NOMO-1 treated with dmso at 0.1 percent for 144 hours (cell line): ENCODE results near the gene ADAMTS17.

Source experiments
- DNase-seq: peaks from one replicate; lab custom pipeline; 2025; ENCODE audit not compliant: unreplicated experiment; lab: John Stamatoyannopoulos, UW

Gene ADAMTS17

DNA sequence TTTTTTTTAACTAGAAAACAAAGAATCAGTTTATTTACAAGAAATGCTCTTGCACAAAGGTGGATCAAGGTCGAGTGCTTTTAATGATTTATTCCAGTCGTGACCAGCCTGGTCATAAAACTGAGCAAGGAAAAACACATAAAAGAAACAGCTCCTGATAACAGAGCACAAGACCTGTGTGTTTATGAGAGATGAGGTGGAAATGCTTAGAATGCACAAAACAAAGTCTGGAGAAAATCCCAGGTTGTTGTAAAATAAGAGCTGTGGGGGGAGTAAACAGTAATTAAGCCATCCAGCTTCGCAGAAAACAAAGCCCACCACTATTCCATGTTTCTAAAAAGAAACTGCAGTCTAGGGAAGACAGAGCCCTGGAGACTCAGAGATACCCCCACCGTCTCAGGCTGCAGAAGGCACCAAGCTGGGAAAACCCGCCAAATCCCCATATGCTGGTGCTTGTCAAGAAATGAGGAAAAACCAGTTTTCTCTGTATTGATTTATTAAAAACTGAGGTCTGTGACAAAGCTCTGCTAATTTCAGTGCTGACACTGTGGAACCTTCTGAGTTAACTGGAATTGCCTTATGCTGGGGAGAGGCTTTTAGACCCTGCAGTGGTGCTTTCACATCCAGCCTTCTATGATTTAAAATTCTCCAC lies 139.3 kb downstream of the ADAMTS17 start:
- DNase-seq, result no peak

DNA sequence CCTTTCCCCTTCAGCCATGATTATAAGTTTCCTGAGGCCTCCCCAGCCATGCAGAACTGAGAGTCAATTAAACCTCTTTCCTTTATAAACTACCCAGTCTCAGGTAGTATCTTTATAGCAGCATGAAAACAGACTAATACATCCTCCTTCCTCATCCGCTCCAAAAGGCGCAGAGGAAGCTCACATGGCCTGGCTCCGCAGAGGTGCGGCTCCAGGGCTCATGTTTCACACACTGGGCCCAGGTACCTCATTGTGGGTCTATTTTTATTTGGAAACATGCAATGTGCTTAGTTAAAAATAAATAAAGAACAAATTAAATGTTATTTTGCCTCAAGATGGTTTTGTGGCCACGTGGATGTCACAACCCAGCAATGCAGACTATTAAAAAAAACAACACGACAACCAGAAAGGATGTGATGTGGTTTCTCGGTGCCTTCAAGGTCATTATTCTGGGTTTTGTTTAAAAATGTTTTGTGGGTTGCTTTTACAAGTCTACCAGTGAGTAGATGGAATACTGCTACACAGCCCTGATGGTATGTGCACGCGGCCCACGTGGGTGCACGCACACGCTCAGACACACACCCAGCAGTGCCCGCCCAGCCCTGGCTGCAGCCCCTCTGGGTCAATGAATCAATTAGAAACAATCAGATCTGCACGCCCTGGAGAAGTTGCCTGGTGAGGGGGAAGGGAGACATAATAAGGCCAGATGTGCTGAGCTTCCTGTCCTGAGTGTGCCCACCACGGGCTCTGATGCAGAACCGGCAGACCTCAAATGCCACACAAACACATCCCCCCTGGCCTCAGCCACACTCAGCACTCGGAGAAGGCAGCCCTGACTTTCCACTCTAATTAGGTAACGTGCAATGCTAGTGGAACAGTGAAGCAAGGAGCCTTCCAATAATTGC lies 140.1 kb downstream of the ADAMTS17 start:
- no peak for DNase-seq

DNA sequence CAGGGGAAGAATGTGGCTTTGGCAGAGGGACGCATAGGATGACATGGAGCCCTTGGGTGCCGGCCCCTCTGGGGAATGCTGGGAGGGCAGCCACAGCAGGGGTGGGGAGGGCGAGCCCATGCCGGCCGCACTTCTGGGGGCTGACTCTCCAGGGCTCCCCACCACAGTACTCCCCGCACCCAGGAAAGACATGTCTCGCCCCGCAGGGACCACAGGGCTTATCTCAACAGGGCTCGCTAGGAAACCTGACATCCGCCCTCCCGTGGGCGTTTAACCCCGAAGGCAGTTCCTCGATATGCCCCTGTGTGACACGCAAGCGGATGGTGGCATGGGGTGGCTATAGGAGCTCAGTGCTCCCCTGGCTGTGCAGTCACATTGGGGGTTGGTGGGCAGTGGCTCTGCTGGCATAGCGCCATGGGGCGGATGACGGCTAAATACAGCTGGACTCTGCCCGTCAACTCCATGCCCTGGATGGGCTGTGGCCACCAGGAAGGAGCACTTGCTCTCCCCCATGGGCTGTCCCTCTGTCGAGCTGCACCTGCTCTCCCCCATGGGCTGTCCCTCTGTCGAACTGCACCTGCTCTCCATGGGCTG lies 141.4 kb downstream of the ADAMTS17 start:
- DNase-seq, result no peak

DNA sequence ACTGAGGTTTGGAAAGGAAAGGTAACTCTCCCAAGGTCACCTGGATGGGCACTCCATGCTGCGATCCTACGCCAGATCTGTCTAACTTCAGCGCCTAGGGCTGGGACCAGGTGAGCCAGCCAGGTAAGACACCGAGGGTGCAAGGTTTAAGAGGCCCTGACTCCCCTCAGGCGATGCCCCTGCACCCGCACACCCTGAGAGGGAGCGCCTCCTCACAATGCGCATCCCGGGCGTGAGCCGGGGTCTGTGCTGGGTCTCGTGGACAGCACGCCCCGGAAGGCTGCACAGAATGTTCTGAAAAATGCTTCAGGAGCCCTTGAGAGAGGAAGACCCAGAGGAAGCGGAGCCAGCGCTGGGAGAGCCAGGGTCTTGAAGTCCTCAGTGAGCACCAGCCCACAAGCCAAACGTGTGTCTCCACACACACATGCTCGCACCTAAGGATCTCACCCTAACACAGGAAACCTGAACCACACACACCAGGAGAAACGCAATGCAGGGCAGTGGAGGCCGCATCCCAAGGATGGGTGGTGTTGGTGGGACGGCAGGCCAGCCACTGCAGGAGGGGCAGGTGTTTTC lies 142.0 kb downstream of the ADAMTS17 start:
- DNase-seq, result no peak

GRCh38 chr15:100198442-100198841 lies 143.3 kb downstream of the ADAMTS17 start:
- DNase-seq, result no peak

DNA sequence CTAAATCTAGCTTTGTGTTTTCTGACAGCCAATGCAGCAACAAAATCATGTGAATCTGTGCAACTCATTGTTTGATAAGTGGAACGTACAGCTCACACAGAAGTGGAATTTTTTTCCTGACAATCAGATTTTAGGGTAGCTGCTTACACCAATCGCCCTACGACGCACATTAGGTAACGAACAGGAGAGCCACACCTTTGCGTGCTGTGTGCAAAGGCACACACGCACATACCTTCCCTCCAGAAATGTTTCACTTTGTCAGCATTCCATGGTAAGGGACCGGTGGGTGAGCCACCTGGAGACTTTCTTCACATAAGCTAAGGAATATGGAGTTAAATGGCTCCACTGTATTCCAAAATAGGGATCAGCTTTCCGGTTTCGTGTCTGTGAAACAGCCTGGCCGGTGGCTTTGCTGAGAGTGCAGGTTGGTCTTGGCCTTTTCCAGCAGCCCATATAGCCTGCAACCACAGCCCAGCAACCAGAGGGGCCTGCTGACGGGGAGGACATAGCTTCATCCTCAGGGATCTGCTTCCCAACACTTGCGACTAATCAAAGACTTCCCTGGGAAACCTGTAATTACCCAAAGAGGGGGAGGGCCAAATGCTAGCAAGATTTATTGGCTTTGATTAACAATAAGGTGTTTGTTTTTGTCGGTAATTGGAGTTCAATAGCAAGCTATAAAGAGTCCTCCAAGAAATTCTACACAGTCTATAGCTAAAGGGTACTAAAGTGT lies 145.3 kb downstream of the ADAMTS17 start:
- no peak for DNase-seq

DNA sequence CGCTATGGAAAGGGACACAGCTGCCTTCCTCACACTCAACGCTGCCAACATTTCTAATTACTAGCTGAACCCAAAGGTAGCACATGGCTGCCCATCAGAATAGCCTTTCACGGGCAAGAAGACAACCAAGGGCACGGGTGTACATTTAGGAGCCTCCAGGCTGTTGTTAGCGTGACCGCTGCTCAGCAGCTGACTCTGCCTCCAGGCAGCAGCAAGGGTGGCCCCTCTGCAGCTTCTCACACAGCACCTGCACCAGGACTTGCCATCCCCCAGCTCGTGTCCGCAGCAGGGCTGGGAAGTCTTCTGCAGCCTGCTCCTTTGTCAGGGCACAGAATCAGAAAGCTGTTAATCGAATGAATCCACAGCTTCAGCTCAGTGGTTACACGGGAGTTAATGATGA lies 146.8 kb downstream of the ADAMTS17 start:
- no peak for DNase-seq

GRCh38 chr15:100193277-100193860 lies 148.4 kb downstream of the ADAMTS17 start:
- DNase-seq, result no peak

- DNase-seq, result no peak
These were observed 149.4 kb downstream of the ADAMTS17 start for GRCh38 chr15:100192097-100193080.

- no peak for DNase-seq
These were observed 150.6 kb downstream of the ADAMTS17 start for GRCh38 chr15:100191161-100191560.

DNA sequence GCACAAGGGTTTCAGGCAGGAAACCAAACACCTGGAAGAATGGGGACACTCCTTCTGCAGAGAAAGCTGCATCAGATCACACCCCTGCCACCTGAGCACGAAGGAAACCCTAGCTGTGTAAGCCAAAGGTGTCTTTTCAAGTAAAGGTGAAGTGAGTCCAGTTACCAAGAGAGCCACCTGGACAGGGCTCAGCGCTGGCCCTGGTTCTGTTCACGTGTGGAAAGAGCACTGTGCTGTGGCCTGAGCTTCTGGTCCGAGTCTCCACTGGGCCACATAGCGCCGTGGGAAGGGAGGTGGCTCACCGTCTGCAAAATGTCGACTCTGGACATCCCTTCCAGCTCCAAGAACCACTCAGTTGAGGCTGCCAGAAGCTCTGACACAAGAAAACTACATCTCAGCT lies 151.1 kb downstream of the ADAMTS17 start:
- DNase-seq, result no peak

DNA sequence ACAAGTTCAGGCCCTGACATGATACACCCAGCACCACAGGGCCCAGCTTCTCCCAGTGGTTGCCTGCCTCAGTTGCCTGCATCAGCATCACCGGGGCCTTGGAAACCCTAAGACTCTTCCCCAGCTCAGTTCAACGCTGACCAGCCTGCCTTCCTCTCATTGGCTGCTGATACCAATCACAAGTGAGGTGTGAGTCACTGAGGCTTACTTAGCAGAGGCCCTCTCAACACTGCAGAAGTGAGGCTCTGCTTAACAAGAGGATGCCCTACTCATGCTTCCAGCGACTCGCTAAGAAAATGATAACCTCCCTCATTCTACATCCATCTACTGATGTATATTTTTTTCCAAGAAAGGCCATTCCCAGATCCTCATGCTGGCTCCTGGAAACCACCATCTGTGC lies 151.9 kb downstream of the ADAMTS17 start:
- DNase-seq, result no peak

- DNase-seq, result no peak
These were observed 152.5 kb downstream of the ADAMTS17 start for GRCh38 chr15:100189319-100189718.

- no peak for DNase-seq
These were observed 154.1 kb downstream of the ADAMTS17 start for GRCh38 chr15:100187677-100188076.

DNA sequence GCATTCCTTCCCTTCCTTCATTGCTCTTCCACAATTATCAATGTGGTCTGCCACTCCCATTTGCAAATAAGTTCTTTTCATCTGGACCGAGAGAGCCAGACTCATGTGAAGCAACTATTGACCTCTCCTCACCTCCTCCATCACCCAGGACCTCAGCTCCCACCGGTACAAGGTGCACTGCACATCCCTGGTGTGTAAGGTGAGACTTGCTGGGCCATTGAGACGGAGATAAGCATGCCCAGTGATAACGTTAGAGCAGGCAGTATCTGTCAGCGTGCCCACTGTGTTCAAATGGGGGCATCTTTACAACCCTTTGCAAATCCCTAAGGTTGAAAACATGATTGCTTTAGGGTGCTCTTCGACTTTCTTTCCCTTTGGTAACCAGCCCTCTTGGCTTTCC lies 154.8 kb downstream of the ADAMTS17 start:
- DNase-seq, result no peak

GRCh38 chr15:100186366-100186765 lies 155.4 kb downstream of the ADAMTS17 start:
- DNase-seq, result no peak

DNA sequence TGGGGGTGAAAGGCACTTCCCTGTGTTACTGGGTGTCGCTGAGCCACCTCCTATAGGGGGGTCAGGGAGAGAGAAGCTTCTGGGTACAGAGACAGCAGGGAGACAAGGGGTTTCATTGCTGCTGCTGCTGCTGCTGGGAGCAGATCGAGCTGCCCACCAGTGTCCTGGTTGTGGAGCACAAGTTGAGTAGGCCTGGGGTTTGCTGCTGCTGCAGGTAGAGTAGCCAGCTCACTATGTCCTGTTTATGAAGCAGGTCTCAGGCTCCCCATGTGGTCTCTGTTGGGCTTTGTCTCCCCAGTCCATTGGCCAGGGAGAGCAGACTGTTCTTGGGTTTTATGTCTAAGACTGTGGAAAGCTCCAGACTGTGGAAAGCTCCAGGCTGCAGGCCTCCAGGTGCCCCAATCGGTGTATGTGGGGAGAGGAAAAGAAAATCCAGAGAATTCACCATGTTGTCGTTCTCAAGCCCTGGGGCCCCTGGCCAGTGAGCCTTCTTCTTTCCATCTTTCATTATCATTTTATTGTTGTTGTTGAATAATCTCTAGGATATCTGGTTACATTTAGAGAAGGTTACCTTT lies 157.8 kb downstream of the ADAMTS17 start:
- no peak for DNase-seq

DNA sequence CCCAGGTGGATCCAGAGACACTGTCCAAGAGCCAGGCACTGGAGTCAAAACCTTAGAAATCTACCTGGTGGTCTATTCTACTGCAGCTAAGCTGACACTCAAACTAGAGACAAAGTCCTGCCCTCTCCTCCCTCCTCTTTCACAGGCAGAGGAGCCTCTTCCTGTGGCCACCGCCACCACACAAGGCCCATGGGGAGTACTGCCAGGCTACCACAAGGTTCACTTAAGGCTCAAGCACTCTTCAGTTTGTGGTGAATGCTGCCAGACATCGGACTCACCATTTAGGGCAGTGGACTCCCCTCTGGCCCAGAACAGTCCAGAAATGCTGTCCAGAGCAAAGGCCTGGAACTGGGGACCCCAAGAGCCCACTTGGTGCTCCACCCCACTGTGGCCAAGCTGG lies 160.9 kb downstream of the ADAMTS17 start:
- DNase-seq, result no peak
